ENCODE measurements around the gene HEYL.

HEYL gene

GRCh38 chr1:39639305-39640130 is at the start of gene HEYL:
Gene HEYL, minus strand, starts transcription at chr1:39639643. Its CDS starts 18 bp downstream, at chr1:39639625.
- DNase-seq: peak; percentile 81 to 95 (median 90)

- DNase-seq: no peak
Measured at GRCh38 chr1:39689214-39689613, 49.8 kb upstream of the HEYL start.

GRCh38 chr1:39688706-39689105 is 49.3 kb upstream of the HEYL start:
- no peak for DNase-seq

GRCh38 chr1:39687243-39687642 is 47.8 kb upstream of the HEYL start:
- no peak for DNase-seq

GRCh38 chr1:39685071-39685470 is 45.6 kb upstream of the HEYL start:
- DNase-seq: no peak

- no peak for DNase-seq
Measured at GRCh38 chr1:39684313-39684664, 44.8 kb upstream of the HEYL start.

- no peak for DNase-seq
Measured at GRCh38 chr1:39683591-39684312, 44.3 kb upstream of the HEYL start.

GRCh38 chr1:39681999-39682398 is 42.6 kb upstream of the HEYL start:
- no peak for DNase-seq

- no peak for DNase-seq
Measured at GRCh38 chr1:39681294-39681693, 41.9 kb upstream of the HEYL start.

- DNase-seq: no peak
Measured at GRCh38 chr1:39680751-39681150, 41.3 kb upstream of the HEYL start.

GRCh38 chr1:39679821-39680220 is 40.4 kb upstream of the HEYL start:
- DNase-seq: no peak

- no peak for DNase-seq
Measured at GRCh38 chr1:39678889-39679288, 39.4 kb upstream of the HEYL start.

GRCh38 chr1:39677645-39678044 is 38.2 kb upstream of the HEYL start:
- DNase-seq: no peak

- no peak for DNase-seq
Measured at GRCh38 chr1:39676948-39677548, 37.6 kb upstream of the HEYL start.

GRCh38 chr1:39675220-39675619 is 35.8 kb upstream of the HEYL start:
- DNase-seq: no peak

- no peak for DNase-seq
Measured at GRCh38 chr1:39673215-39673614, 33.8 kb upstream of the HEYL start.

GRCh38 chr1:39672551-39672947 is 33.1 kb upstream of the HEYL start:
- peak in 1 of 3 donors; percentile 56 for DNase-seq

- DNase-seq: peak; percentile 29 to 68 (median 46)
Measured at GRCh38 chr1:39671793-39672550, 32.5 kb upstream of the HEYL start, which contains the start of gene NT5C1A. Gene NT5C1A, minus strand, starts transcription at chr1:39672107. Its CDS starts 69 bp downstream, at chr1:39672038.

- DNase-seq: no peak
Measured at GRCh38 chr1:39671433-39671792, 32.0 kb upstream of the HEYL start.

- no peak for DNase-seq
Measured at GRCh38 chr1:39670689-39671088, 31.2 kb upstream of the HEYL start.

- no peak for DNase-seq
Measured at GRCh38 chr1:39668894-39669293, 29.5 kb upstream of the HEYL start.

GRCh38 chr1:39668111-39668510 is 28.7 kb upstream of the HEYL start:
- DNase-seq: no peak

- no peak for DNase-seq
Measured at GRCh38 chr1:39666772-39667171, 27.3 kb upstream of the HEYL start.

Data from suppressor macrophage treated with lipopolysaccharide for 1 hour (primary cell).